ENCODE results near the gene CALHM2. TPM values are rescaled to one million over a fixed set of nuclear protein-coding genes. Genes with fewer than 3 reads are reported as not detected.

The CALHM2 gene
- total and polyA plus RNA-seq, 9 donors: 42.1 to 105 (median 55.3) TPM

DNA sequence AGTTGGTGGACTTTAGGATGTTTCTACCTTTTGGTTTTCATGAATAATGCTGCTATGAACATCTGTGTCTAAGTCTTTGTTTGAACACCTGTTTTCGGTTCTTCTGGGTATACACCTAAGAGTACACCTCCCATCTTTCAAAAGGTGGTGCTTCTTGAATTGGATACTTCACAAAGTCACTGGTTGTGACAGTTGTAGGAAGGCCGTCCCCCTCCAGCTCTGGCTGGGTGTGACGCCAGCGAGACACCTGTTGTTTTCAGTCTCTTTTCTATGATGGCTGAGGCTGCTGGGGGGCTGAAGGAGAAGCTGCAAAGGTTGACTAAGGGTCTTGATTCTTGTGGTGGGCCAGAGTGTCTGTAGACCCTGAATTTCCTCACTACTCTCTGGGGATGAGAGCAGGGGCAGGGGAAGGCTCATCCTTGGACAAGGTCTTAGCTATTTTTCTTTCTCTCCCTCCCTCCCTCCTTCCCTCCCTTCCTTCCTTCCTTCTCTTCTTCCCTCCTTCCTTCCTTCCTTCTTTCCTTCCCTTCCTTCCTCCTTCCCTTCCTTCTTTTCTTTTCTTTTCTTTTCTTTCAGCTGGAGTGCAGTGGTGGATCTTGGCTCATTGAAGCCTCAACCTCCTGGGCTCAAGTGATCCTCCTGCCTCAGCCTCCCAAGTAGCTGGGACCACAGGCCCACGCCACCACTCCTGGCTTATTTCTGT lies 46.9 kb upstream of the CALHM2 start:
- Histone ChIP-seq H3K4me3 (no peak overlapping the region), H3K36me3 (no peaks in the 10 kb centered on the region), H3K4me1 (ENCODE audit: insufficient read depth) (peaks cover 4% of the 10 kb centered on the region), H3K9me3 (no peaks in the 10 kb centered on the region), H3K27ac (no peak overlapping the region), H3K27me3 (no peaks in the 10 kb centered on the region)
- no peak for DNase-seq
- WGBS, 3 donors: 90 to 95% (median 95%) methylated on average over 5 of the region's 5 CpGs
- no peak for TF ChIP-seq EP300 (IDR thresholded peaks at IDR 0.05)
- no peak for TF ChIP-seq POLR2A (IDR thresholded peaks at IDR 0.05)
- TF ChIP-seq, protein P1, sequence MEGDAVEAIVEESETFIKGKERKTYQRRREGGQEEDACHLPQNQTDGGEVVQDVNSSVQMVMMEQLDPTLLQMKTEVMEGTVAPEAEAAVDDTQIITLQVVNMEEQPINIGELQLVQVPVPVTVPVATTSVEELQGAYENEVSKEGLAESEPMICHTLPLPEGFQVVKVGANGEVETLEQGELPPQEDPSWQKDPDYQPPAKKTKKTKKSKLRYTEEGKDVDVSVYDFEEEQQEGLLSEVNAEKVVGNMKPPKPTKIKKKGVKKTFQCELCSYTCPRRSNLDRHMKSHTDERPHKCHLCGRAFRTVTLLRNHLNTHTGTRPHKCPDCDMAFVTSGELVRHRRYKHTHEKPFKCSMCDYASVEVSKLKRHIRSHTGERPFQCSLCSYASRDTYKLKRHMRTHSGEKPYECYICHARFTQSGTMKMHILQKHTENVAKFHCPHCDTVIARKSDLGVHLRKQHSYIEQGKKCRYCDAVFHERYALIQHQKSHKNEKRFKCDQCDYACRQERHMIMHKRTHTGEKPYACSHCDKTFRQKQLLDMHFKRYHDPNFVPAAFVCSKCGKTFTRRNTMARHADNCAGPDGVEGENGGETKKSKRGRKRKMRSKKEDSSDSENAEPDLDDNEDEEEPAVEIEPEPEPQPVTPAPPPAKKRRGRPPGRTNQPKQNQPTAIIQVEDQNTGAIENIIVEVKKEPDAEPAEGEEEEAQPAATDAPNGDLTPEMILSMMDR (IDR thresholded peaks at IDR 0.05): no peak
- intact Hi-C loops (cut with DNase I): loop anchor here in 1 of 4 donors (10.0 kb wide), 1 partner anchor 186 kb away; no protein-coding TSS in a partner anchor

DNA sequence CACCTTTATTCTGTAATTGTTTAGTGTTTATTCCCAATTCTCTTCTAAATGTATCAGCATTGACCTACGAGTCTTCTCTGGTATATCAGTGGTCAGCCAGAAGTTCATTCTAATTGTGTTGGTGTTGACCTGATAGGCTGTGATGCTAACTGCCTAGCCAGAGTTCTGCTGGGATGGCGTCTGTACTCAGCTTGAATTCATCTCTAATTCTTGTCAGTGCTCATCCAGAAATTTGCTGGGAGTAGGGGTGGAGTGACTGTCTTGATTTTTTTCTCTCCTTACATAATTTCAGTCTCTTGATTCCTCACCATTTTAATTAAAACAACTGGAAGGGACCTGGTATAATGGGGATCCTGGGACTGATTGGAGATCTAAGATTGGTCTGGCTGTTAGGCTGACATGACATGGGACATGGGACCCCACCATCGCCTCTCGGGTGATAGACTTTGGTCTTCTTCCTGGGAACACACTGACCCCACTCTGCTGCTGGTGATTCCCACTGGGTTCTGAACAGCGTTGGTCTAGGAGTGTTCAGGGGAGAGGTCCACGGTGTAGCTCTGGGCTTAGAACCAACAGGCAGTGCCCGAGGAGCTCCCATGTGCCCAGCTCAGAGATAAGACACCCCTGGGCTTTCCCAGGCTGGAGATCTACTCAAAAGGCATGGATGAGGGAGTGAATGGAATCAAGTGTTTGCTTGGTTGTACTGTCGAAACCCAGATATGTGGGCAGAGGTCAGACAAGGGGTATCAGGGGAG lies 45.2 kb upstream of the CALHM2 start:
- intact Hi-C loops (cut with DNase I): loop anchor here in 1 of 4 donors (10.0 kb wide), 1 partner anchor 187 kb away; no protein-coding TSS in a partner anchor
- WGBS, 3 donors: 84 to 88% (median 88%) methylated on average over 8 of the region's 8 CpGs
- H3K4me3 ChIP-seq: no peak overlapping the region
- H3K27me3 ChIP-seq: no peaks in the 10 kb centered on the region
- no peaks in the 10 kb centered on the region for H3K36me3 ChIP-seq
- peaks cover 8% of the 10 kb centered on the region for H3K4me1 ChIP-seq (ENCODE audit: insufficient read depth)
- TF ChIP-seq, protein P1 (IDR thresholded peaks at IDR 0.05): no peak
- TF ChIP-seq POLR2A (IDR thresholded peaks at IDR 0.05): no peak
- no peak for DNase-seq
- H3K9me3 ChIP-seq: no peaks in the 10 kb centered on the region
- H3K27ac ChIP-seq: no peak overlapping the region

DNA sequence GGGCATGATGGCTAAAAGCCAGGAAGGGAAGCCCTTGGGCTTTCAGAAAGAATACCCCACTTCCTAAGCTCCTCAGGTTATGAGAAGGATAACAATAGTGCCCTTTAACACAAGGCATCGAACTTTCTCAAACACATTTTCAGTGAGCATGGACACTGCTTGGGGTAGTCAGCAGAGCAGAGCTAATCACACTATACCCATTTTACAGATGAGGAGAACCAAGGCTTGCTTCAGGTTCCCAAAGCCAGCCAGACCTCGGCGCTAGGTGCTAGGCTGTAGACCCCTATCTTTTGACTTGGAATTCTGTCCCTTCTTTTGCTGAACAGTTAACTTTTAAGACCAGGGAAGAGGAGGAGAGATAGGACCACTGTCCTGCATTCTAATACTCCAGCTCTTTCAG lies 43.2 kb upstream of the CALHM2 start:
- Histone ChIP-seq H3K4me1 (ENCODE audit: insufficient read depth) (peaks cover 14% of the 10 kb centered on the region), H3K27me3 (no peaks in the 10 kb centered on the region), H3K27ac (no peak overlapping the region), H3K4me3 (peak overlapping the region; percentile 51), H3K36me3 (no peaks in the 10 kb centered on the region), H3K9me3 (no peaks in the 10 kb centered on the region)
- 88 to 91% (median 91%) methylated on average over 3 of the region's 3 CpGs for WGBS, 3 donors
- DNase-seq: no peak
- intact Hi-C loops (cut with DNase I): loop anchor here in 1 of 4 donors (10.0 kb wide), 1 partner anchor 189 kb away; no protein-coding TSS in a partner anchor
- TF ChIP-seq, protein P1 (IDR thresholded peaks at IDR 0.05): no peak
- no peak for TF ChIP-seq POLR2A (IDR thresholded peaks at IDR 0.05)
- no peak for TF ChIP-seq EP300 (IDR thresholded peaks at IDR 0.05)

DNA sequence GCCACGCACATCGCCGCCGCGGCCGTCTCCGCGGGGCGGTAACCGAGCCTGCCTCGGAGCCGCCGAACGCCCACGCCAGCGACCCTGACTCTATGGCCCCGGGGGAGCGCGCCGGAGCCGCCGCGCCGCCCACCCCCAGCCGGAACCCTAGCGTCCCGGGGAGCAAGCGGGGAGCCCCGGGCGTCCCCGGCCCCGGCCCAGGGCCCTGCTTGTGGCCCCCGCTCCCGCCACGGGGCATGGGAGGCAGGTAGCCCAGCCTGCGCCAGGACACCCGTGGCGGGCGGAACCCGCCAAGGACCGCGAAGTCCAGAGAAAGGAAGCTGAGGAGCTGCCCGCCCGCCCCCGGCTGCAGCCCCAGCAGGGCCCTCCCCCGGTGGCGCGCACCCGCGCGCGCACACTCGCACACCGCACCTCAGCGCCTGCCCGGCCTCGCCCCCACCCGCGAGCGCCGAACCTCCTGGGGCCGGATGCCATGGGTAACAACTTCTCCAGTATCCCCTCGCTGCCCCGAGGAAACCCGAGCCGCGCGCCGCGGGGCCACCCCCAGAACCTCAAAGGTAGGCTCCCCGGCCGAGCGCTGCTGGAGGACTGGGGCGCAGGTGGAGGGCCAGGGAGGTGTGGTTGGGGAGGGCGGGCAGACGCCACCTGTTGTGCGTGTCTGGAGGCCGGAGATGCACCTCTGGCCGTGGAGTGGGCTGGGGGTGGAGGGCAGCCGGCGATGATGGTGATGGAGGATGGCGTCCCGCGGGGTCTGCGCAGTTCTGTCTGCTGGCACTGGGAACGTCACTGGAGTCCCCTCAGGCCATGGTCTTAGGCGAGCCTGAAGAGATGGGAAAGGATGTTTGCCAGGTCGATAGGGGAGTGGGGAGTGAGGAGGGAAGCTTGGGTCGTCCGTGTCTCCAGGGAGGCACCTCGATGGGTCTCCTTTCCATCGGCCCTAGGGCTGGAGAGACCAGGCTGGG lies 42.0 kb upstream of the CALHM2 start:
- peak overlapping the region in 1 of 2 donors; percentile 62 for H3K27ac ChIP-seq
- H3K36me3 ChIP-seq: no peaks in the 10 kb centered on the region
- peak; percentile 48 to 72 (median 52) for DNase-seq
- intact Hi-C loops (cut with DNase I): loop anchor here in 1 of 4 donors (10.0 kb wide), 1 partner anchor 191 kb away; no protein-coding TSS in a partner anchor
- 3 to 7% (median 3%) methylated on average over 39 to 92 of the region's 92 CpGs for WGBS, 3 donors
- H3K4me3 ChIP-seq: peak overlapping the region; percentile 51
- H3K27me3 ChIP-seq: no peaks in the 10 kb centered on the region
- TF ChIP-seq POLR2A (IDR thresholded peaks at IDR 0.05) (no peak), EP300 (IDR thresholded peaks at IDR 0.05) (no peak)
- TF ChIP-seq, protein P1 (IDR thresholded peaks at IDR 0.05): no peak
- no peaks in the 10 kb centered on the region for H3K9me3 ChIP-seq
- H3K4me1 ChIP-seq (ENCODE audit: insufficient read depth): peaks cover 14% of the 10 kb centered on the region
